ENCODE measurements around the gene ME3. TPM values are rescaled to one million over a fixed set of nuclear protein-coding genes. Genes with fewer than 3 reads are reported as not detected.
A peak's percentile ranks its signal among the peaks of the same experiment; 100 is the strongest.
"Not testable (repeated sequence)": the region's sequence is repeated elsewhere in the genome, so short reads cannot be mapped to it uniquely, and the experiment has no call there.

Gene ME3
- total RNA-seq, 1 donor from 2014 or later: 4.1 TPM

DNA sequence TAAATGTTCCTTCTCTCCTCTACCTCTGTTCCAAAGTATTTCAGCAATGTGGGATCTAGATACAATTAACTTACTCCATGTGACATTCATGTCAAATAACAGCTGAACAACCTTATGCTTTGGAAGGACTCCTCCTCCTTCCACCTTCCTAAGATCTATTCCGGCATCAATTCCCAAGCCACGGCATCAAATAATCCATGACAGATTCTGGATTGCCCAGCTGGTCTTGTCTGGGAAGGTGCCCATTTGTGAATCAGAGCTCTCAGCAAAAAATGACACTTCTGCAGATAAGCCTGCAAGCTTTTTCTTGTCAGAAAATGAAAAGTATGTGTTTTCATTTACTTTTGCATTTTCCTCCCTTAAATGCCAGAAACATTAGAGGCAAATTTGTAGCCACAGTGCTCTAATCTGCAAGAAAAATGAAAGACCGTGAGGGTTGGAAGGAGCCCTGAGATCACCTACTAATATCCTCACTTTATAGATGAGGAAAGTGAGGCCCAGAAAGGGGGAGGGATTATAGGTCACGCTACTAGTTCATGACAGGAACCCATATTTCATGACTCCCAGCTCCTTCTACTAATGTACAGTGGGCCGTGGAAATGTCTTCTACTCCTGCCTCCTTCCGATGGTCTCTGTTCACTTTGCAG, 124.0 kb downstream of the ME3 start:
- H3K9me3 Mint-ChIP-seq: no peaks in the 10 kb centered on the region
- H3K4me3 Mint-ChIP-seq (ENCODE audit: low read depth): no peak overlapping the region
- H3K36me3 Mint-ChIP-seq (ENCODE audit: low read depth): no peaks in the 10 kb centered on the region
- peaks cover 3% of the 10 kb centered on the region for H3K27me3 Mint-ChIP-seq (ENCODE audit: low read depth)
- intact Hi-C loops (cut with micrococcal nuclease): no loop called here
- H3K4me1 Mint-ChIP-seq (ENCODE audit: low read depth): no peaks in the 10 kb centered on the region
- H3K27ac Mint-ChIP-seq: no peak overlapping the region
- no peak for DNase-seq (ENCODE audit: low spot score)

DNA sequence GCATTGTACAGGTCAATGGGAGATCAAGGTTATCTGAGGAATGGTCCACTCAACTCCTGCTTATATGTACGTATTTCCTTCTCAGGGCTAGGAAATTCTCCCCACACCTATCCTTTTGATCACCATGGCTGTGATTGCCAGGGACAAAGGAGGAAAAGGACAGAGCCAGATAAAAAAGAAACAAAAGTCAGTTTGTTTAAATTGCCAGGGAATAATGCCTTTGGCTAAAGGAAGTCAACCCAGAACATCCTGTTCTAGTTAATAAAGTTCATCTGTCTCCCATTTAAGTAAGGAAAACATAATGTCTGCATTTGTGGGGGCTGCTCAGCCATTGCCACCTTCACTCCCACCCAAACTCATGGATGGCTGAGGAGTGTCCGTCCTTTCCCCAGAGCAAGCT, 124.7 kb downstream of the ME3 start:
- DNase-seq (ENCODE audit: low spot score): no peak
- Mint-ChIP-seq H3K4me1 (ENCODE audit: low read depth) (no peaks in the 10 kb centered on the region), H3K4me3 (ENCODE audit: low read depth) (no peak overlapping the region), H3K9me3 (no peaks in the 10 kb centered on the region), H3K27me3 (ENCODE audit: low read depth) (peaks cover 3% of the 10 kb centered on the region), H3K27ac (no peak overlapping the region), H3K36me3 (ENCODE audit: low read depth) (no peaks in the 10 kb centered on the region)
- intact Hi-C loops (cut with micrococcal nuclease): no loop called here

DNA sequence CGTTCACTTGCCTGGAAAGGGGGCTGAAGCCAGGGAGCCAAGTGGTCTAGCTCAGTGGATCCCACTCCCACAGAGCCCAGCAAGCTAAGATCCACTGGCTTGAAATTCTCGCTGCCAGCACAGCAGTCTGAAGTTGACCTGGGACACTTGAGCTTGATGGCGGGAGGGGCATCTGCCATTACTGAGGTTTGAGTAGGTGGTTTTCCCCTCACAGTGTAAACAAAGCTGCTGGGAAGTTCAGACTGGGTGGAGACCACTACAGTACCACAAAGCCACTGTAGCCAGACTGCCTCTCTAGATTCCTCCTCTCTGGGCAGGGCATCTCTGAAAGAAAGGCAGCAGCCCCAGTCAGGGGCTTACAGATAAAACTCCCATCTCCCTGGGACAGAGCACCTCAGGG, 131.1 kb downstream of the ME3 start:
- DNase-seq (ENCODE audit: low spot score); H3K27me3 Mint-ChIP-seq (ENCODE audit: low read depth); H3K27ac Mint-ChIP-seq; H3K36me3 Mint-ChIP-seq (ENCODE audit: low read depth); H3K4me1 Mint-ChIP-seq (ENCODE audit: low read depth); intact Hi-C loops (cut with micrococcal nuclease); H3K4me3 Mint-ChIP-seq (ENCODE audit: low read depth); H3K9me3 Mint-ChIP-seq: not testable (repeated sequence)

- H3K27me3 Mint-ChIP-seq (ENCODE audit: low read depth): no peaks in the 10 kb centered on the region
- DNase-seq (ENCODE audit: low spot score): no peak
- H3K36me3 Mint-ChIP-seq (ENCODE audit: low read depth): no peaks in the 10 kb centered on the region
- peaks cover 3% of the 10 kb centered on the region for H3K9me3 Mint-ChIP-seq
- no peak overlapping the region for H3K4me3 Mint-ChIP-seq (ENCODE audit: low read depth)
- H3K27ac Mint-ChIP-seq: no peak overlapping the region
- intact Hi-C loops (cut with micrococcal nuclease): no loop called here
- peaks cover under 1% of the 10 kb centered on the region for H3K4me1 Mint-ChIP-seq (ENCODE audit: low read depth)
Observed at GRCh38 chr11:86538223-86538548, 134.2 kb downstream of the ME3 start.

- Mint-ChIP-seq H3K4me1 (ENCODE audit: low read depth) (peaks cover 3% of the 10 kb centered on the region), H3K9me3 (peaks cover 3% of the 10 kb centered on the region), H3K36me3 (ENCODE audit: low read depth) (no peaks in the 10 kb centered on the region), H3K27ac (no peak overlapping the region), H3K27me3 (ENCODE audit: low read depth) (no peaks in the 10 kb centered on the region), H3K4me3 (ENCODE audit: low read depth) (no peak overlapping the region)
- intact Hi-C loops (cut with micrococcal nuclease): no loop called here
- no peak for DNase-seq (ENCODE audit: low spot score)
Observed at GRCh38 chr11:86537541-86538222, 134.7 kb downstream of the ME3 start.

GRCh38 chr11:86535773-86536172, 136.6 kb downstream of the ME3 start:
- DNase-seq (ENCODE audit: low spot score): no peak
- no peak overlapping the region for H3K27ac Mint-ChIP-seq
- no peaks in the 10 kb centered on the region for H3K27me3 Mint-ChIP-seq (ENCODE audit: low read depth)
- H3K36me3 Mint-ChIP-seq (ENCODE audit: low read depth): no peaks in the 10 kb centered on the region
- intact Hi-C loops (cut with micrococcal nuclease): no loop called here
- H3K4me3 Mint-ChIP-seq (ENCODE audit: low read depth): no peak overlapping the region
- peaks cover 3% of the 10 kb centered on the region for H3K4me1 Mint-ChIP-seq (ENCODE audit: low read depth)
- H3K9me3 Mint-ChIP-seq: peaks cover 3% of the 10 kb centered on the region

DNA sequence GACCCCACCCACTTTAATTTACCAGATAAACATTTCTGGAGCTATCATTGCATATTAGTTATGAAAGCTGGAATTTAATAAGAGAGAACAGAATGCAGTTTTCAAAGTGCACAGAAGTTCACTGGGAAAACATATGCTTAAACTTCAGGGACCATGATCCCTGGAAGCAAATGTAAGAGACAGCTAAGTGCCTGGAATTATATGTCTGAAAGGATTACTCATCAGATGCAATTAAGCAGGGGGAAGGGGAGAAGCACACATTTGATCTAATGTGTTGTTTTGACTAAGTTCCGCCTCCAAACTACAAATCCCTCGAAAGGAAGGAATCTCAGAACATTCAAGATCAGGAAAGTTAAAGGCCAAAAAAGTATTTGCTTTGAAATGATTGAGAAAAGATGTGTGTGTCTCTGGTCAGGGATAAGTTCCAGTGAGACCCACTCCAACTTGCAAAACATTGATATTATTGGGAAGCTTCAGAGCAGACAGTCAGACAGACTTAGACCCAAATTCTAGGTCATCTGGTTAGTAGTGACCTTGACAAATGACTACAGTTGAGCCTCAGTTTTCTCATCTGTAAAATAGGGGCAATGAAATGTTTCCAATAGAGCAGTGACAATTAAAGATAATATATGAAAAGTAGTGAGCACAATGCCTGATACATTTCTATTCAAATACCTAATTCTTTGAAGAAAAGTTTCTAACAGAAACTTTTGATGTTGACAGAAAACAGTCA, 147.6 kb downstream of the ME3 start:
- Mint-ChIP-seq H3K36me3 (ENCODE audit: low read depth) (peaks cover 4% of the 10 kb centered on the region), H3K27me3 (ENCODE audit: low read depth) (peaks cover 3% of the 10 kb centered on the region), H3K9me3 (peaks cover 24% of the 10 kb centered on the region), H3K4me3 (ENCODE audit: low read depth) (no peak overlapping the region), H3K4me1 (ENCODE audit: low read depth) (peaks cover 19% of the 10 kb centered on the region), H3K27ac (peak overlapping the region; percentile 62)
- intact Hi-C loops (cut with micrococcal nuclease): loop anchor here (1.0 to 5.0 kb wide), 4 partner anchors 20 to 347 kb away; no protein-coding TSS in a partner anchor
- DNase-seq (ENCODE audit: low spot score): no peak

DNA sequence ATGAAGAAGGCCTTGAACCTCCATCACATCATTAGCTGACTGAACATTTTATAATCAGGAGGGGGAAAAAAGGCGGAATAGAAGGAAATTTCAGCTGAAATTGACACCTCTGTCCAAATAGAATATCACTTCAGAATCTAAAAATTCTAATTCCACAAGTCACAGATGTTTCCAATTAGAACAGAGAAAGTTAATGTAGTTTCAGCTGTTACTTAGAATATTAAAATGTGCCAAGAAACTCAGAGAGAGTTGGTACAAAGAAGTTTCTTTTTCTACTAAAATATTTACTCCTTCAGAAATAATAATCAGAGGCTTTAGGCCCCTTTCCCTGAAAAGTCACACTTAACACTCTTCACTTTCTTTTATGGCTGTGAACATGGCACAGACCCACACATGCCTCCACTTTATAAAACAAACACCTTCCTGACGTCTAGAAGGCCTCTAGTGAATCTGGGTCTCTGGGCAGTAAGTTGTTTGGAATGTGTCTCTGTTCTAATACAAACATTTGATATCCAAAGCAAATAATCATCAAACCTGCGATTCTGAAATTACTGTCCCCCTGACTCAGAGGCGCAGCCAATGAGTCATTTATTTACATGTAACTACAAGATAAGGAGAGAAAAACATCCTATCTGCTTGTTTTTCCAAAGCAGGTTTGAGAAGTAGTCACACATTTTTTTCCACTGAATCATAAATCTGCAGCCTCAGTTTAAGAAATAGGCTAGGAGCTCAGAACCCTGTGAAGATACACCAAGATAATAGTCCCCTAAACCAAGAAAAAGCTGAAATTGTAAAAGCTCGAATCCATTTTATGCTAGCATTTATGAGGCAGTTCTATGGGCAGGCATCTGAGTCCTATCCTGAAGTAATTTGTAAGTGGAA, 148.4 kb downstream of the ME3 start:
- Mint-ChIP-seq H3K4me1 (ENCODE audit: low read depth) (peaks cover 26% of the 10 kb centered on the region), H3K27ac (peak overlapping the region; percentile 62), H3K36me3 (ENCODE audit: low read depth) (peaks cover 4% of the 10 kb centered on the region), H3K4me3 (ENCODE audit: low read depth) (no peak overlapping the region), H3K27me3 (ENCODE audit: low read depth) (peaks cover 3% of the 10 kb centered on the region), H3K9me3 (peaks cover 24% of the 10 kb centered on the region)
- no peak for DNase-seq (ENCODE audit: low spot score)
- intact Hi-C loops (cut with micrococcal nuclease): loop anchor here (1.0 to 5.0 kb wide), 4 partner anchors 20 to 347 kb away; no protein-coding TSS in a partner anchor

DNA sequence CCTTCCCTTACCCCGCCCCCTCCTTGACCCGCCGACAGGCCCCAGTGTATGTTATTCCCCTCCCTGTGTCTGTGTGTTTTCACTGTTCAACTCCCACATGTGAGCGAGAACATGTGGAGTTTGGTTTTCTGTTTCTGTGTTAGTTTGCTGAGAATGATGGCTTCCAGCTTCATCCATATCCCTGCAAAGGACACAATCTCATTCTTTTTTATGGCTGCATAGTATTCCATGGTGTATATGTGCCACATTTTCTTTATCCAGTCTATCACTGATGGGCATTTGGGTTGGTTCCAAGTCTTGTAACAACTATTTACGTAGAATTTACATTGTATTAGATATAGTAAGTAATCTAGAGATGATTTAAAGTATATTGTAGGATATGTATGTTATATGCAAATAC, 149.9 kb downstream of the ME3 start:
- Mint-ChIP-seq H3K4me1 (ENCODE audit: low read depth) (peaks cover 31% of the 10 kb centered on the region), H3K9me3 (peaks cover 18% of the 10 kb centered on the region)
- not testable (repeated sequence) for H3K36me3 Mint-ChIP-seq (ENCODE audit: low read depth); H3K4me3 Mint-ChIP-seq (ENCODE audit: low read depth); H3K27ac Mint-ChIP-seq; H3K27me3 Mint-ChIP-seq (ENCODE audit: low read depth); DNase-seq (ENCODE audit: low spot score)
- intact Hi-C loops (cut with micrococcal nuclease): loop anchor here (5.0 kb wide), 2 partner anchors 285 to 345 kb away; no protein-coding TSS in a partner anchor

- Mint-ChIP-seq H3K27ac (peak overlapping the region; percentile 68), H3K4me1 (ENCODE audit: low read depth) (peaks cover 22% of the 10 kb centered on the region), H3K4me3 (ENCODE audit: low read depth) (no peak overlapping the region), H3K9me3 (peaks cover 4% of the 10 kb centered on the region), H3K27me3 (ENCODE audit: low read depth) (no peaks in the 10 kb centered on the region), H3K36me3 (ENCODE audit: low read depth) (peaks cover 2% of the 10 kb centered on the region)
- no peak for DNase-seq (ENCODE audit: low spot score)
- intact Hi-C loops (cut with micrococcal nuclease): no loop called here
Observed at GRCh38 chr11:86519064-86519911, 153.1 kb downstream of the ME3 start.

DNA sequence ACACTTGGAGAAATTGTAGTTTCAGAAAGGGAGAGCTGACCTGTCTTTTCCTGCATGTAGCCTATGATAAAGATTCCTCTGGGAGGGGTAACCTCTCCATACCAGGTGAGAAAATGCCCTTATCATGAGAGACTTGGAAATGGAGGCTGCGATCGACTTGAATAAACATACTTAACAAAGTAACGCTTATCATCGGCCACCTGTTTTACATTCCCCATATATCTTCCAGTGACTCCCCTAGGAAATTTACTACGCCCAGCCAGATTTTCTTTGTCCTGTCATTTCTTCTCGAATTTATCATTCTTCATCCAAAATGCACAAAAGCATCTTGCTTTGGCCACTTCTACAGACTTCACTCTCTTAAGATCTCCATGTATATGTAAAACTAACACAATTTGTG, 154.2 kb downstream of the ME3 start:
- Mint-ChIP-seq H3K9me3 (peaks cover 4% of the 10 kb centered on the region), H3K4me1 (ENCODE audit: low read depth) (peaks cover 15% of the 10 kb centered on the region), H3K27ac (no peak overlapping the region), H3K27me3 (ENCODE audit: low read depth) (no peaks in the 10 kb centered on the region), H3K36me3 (ENCODE audit: low read depth) (no peaks in the 10 kb centered on the region), H3K4me3 (ENCODE audit: low read depth) (no peak overlapping the region)
- intact Hi-C loops (cut with micrococcal nuclease): no loop called here
- no peak for DNase-seq (ENCODE audit: low spot score)

DNA sequence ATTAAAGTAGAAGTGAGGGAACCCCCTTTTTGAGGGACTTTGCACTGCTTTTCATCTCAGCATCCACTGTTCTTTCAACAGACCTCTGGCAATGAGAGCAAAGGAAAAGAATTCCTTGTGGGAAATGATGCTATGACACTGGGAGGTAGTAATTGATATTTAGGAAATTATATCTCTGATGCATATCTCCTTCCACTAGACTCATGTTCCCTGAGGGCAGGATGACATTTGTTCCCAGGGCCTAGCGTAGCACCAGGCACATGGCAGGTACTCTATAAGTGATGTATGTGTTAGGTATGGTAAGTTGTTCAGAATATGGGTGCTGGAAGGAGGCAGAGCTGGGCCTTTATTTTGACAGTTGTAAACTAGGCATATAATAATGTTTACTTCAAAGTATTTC, 154.9 kb downstream of the ME3 start:
- Mint-ChIP-seq H3K27ac (no peak overlapping the region), H3K36me3 (ENCODE audit: low read depth) (no peaks in the 10 kb centered on the region), H3K4me3 (ENCODE audit: low read depth) (no peak overlapping the region), H3K27me3 (ENCODE audit: low read depth) (no peaks in the 10 kb centered on the region), H3K9me3 (peaks cover 3% of the 10 kb centered on the region), H3K4me1 (ENCODE audit: low read depth) (peaks cover 15% of the 10 kb centered on the region)
- intact Hi-C loops (cut with micrococcal nuclease): no loop called here
- no peak for DNase-seq (ENCODE audit: low spot score)
